HL-60/S4 treated with retinoic acid at 250 ng/mL for 4 days and 3 days (cell line): ENCODE data around the gene REEP2.
"Not testable (repeated sequence)": the region's sequence is repeated elsewhere in the genome, so short reads cannot be mapped to it uniquely, and the experiment has no call there.

Source experiments
- in situ Hi-C: fragments of 300-500 bp; cut with MboI; formaldehyde crosslinking; loops from 2 replicates; pipeline ENCODE4 v1.7.0; 2022; ENCODE audit warnings: low sequenced_read_pairs

Gene REEP2

DNA sequence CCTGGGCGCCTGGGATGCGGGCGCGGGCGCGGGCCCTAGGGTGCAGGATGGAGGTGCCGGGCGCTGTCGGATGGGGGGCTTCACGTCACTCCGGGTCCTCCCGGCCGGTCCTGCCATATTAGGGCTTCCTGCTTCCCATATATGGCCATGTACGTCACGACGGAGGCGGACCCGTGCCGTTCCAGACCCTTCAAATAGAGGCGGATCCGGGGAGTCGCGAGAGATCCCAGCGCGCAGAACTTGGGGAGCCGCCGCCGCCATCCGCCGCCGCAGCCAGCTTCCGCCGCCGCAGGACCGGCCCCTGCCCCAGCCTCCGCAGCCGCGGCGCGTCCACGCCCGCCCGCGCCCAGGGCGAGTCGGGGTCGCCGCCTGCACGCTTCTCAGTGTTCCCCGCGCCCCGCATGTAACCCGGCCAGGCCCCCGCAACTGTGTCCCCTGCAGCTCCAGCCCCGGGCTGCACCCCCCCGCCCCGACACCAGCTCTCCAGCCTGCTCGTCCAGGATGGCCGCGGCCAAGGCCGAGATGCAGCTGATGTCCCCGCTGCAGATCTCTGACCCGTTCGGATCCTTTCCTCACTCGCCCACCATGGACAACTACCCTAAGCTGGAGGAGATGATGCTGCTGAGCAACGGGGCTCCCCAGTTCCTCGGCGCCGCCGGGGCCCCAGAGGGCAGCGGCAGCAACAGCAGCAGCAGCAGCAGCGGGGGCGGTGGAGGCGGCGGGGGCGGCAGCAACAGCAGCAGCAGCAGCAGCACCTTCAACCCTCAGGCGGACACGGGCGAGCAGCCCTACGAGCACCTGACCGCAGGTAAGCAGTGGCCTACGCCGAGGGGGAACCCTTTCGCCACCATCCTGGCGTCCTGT, 26.6 kb downstream of the REEP2 start, which contains the start of gene EGR1:
EGR1 (plus strand) TSS at position 219 of the 864 bp plus-strand sequence; CDS start at position 502, 283 bp downstream.
- in situ Hi-C loops: no loop called here

DNA sequence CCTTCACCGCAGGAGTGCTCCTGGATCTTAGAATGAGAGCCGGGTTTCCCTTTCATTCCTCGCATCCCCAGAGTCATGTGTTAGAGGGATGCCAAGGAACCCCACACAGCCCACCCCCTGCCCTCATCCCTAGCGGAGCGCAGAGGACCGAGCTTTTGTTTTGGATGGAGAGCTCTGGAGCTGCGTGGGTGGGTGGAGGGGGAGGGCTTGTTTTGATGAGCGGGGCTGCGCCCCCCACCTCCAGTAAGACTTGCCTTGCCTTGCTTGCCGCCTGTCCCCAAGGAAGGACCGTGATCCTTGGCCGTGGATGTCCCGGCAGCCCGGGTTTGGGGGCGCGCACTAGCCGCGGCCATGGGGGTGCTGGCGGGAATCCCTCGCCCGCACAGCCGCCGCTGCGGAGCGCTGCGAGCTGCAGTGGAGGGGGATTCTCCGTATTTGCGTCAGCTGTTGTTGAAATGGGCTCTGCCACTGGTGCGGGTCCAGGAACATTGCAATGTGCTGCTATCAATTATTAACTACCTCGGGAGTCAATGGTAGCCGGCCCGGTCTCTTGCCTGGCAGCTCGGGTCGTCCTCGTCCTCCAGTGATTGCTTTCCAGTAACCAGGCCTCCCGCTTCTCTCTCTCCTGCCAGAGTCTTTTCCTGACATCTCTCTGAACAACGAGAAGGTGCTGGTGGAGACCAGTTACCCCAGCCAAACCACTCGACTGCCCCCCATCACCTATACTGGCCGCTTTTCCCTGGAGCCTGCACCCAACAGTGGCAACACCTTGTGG, 27.5 kb downstream of the REEP2 start:
- in situ Hi-C loops: no loop called here

DNA sequence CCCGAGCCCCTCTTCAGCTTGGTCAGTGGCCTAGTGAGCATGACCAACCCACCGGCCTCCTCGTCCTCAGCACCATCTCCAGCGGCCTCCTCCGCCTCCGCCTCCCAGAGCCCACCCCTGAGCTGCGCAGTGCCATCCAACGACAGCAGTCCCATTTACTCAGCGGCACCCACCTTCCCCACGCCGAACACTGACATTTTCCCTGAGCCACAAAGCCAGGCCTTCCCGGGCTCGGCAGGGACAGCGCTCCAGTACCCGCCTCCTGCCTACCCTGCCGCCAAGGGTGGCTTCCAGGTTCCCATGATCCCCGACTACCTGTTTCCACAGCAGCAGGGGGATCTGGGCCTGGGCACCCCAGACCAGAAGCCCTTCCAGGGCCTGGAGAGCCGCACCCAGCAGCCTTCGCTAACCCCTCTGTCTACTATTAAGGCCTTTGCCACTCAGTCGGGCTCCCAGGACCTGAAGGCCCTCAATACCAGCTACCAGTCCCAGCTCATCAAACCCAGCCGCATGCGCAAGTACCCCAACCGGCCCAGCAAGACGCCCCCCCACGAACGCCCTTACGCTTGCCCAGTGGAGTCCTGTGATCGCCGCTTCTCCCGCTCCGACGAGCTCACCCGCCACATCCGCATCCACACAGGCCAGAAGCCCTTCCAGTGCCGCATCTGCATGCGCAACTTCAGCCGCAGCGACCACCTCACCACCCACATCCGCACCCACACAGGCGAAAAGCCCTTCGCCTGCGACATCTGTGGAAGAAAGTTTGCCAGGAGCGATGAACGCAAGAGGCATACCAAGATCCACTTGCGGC, 28.2 kb downstream of the REEP2 start:
- in situ Hi-C loops: no loop called here

DNA sequence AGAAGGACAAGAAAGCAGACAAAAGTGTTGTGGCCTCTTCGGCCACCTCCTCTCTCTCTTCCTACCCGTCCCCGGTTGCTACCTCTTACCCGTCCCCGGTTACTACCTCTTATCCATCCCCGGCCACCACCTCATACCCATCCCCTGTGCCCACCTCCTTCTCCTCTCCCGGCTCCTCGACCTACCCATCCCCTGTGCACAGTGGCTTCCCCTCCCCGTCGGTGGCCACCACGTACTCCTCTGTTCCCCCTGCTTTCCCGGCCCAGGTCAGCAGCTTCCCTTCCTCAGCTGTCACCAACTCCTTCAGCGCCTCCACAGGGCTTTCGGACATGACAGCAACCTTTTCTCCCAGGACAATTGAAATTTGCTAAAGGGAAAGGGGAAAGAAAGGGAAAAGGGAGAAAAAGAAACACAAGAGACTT, 28.9 kb downstream of the REEP2 start:
- in situ Hi-C loops: no loop called here

DNA sequence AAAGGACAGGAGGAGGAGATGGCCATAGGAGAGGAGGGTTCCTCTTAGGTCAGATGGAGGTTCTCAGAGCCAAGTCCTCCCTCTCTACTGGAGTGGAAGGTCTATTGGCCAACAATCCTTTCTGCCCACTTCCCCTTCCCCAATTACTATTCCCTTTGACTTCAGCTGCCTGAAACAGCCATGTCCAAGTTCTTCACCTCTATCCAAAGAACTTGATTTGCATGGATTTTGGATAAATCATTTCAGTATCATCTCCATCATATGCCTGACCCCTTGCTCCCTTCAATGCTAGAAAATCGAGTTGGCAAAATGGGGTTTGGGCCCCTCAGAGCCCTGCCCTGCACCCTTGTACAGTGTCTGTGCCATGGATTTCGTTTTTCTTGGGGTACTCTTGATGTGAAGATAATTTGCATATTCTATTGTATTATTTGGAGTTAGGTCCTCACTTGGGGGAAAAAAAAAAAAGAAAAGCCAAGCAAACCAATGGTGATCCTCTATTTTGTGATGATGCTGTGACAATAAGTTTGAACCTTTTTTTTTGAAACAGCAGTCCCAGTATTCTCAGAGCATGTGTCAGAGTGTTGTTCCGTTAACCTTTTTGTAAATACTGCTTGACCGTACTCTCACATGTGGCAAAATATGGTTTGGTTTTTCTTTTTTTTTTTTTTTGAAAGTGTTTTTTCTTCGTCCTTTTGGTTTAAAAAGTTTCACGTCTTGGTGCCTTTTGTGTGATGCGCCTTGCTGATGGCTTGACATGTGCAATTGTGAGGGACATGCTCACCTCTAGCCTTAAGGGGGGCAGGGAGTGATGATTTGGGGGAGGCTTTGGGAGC, 29.5 kb downstream of the REEP2 start:
- in situ Hi-C loops: no loop called here

DNA sequence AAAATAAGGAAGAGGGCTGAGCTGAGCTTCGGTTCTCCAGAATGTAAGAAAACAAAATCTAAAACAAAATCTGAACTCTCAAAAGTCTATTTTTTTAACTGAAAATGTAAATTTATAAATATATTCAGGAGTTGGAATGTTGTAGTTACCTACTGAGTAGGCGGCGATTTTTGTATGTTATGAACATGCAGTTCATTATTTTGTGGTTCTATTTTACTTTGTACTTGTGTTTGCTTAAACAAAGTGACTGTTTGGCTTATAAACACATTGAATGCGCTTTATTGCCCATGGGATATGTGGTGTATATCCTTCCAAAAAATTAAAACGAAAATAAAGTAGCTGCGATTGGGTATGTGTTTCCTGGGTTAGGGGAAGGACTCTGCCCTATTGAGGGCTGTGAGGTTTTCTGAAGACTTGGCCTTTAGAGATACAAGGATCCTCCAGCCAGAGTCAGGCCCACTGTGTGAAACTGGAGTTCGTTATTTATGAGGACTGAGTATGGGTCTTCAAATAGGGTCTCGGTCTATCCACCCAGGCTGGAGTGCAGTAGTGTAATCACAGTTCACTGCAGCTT, 30.2 kb downstream of the REEP2 start:
- in situ Hi-C loops: no loop called here

DNA sequence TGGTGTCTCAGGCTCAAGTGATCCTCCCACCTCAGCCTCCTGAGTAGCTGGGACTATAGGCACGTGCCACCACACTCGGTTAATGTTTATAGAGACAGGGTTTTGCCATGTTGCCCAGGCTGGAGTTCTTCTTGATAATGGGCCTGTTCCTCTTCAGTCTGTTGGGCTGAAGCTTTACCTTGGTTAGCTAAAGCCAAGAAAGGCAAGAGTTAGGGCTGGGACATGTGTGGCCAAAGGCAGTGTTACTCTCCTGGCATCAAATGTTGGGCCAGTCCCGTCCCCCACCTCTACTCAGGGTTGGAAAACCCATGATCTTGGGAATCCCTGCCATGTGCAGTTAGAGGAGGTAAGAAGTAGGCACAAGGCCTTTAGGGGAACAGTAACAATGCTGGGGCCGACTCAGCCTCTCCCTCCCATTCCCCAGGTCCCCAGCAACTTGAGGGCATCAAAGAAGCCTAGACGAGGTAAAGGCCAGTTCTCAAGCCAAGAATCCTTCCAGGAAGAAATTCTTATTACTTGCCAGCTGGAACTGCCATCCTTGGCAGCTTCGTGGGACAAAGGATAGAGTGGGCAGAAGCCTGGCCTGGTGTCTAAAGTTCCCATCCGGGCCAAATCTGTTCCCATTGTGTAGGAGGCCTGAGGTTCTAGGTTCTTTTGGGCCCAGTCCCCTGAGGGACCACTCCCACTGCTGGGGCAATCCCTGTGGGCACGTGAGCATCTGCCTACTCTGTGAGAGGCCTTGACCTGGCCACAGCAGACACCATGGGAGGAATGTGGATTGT, 30.9 kb downstream of the REEP2 start:
- in situ Hi-C loops: no loop called here

DNA sequence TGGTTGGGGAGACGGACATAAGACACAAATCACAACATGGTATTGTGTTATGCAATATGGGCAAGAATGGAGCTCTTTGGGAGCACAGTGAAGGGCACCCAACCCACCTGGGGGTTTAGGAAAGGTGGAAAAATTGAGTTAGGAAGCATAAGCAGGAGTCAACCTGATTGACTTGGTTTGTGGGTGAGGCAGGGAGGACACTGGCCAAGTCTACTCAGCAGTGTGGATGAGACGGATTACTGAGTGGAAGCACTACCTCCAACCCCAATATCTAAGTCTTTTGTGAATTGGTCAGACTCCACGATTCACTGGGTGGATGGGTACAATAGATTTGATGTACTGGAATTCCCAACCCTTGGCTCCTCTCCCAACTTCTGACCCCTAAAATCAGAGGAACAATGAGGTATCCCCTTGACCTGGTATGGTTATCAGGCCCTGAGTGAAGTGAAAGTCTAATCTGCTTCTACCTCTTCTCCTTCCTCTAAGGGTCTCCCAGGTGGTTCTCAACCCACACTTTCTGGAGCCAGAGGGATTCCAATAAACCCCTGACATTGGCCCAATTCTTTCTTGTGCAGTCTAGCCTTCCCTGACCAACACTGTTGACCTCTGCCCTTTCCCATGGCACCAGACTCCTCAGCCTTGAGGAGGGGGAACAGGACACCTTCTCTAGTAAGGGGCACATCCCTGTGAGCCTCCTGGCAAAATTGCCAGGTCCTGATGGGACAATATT, 31.6 kb downstream of the REEP2 start:
- in situ Hi-C loops: no loop called here

DNA sequence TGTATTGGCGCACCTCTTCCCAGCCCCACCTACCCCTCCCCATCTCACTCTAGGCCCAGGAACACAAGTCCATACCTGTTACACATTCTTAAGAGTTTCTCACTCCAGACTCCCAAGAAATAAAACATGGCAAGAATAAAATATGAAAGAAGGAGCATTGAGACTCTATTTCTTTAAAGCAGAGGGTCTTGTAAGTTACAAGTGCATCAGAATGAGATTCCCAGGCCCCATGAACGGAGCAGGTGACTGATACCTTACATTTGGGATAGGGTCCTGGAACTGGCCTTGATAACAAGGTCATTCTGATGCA, 32.1 kb downstream of the REEP2 start:
- in situ Hi-C loops: no loop called here

DNA sequence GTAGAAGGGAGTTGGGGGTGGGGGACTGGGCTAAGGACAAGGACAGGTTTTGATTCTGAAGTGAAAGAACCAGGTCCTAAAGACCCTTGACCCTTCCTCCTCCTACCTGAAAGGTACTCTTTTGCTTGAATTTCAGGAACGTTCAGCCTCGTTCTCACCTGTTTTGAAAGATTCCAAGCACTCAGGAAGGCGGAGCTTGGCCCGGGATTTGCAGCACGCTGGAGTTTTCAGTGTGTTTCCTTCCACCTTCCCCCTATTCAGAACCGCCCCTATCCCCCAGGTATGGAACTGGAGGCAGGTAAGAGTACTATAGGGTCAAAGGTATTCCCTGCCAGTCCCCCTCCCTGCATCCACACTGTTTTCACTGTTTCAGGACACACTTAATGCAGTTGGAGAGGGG, 33.5 kb downstream of the REEP2 start:
- in situ Hi-C loops: no loop called here

DNA sequence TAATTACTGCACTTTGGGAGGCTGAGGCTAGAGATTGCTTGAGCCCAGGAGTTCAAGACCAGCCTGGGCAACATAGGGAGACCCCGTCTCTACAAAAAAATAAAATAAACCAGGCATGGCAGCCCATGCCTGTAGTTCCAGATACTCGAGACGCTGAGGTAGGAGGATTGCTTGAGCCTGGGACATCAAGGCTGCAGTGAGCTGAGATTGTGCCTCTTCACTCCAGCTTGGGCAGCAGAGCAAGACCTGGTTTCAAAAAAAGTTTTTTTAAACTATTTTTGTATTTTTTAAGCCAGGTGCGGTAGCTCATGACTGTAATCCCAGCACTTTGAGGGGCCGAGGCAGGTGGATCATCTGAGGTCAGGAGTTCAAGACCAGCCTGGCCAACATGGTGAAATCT, 34.3 kb downstream of the REEP2 start:
- in situ Hi-C loops: not testable (repeated sequence)

DNA sequence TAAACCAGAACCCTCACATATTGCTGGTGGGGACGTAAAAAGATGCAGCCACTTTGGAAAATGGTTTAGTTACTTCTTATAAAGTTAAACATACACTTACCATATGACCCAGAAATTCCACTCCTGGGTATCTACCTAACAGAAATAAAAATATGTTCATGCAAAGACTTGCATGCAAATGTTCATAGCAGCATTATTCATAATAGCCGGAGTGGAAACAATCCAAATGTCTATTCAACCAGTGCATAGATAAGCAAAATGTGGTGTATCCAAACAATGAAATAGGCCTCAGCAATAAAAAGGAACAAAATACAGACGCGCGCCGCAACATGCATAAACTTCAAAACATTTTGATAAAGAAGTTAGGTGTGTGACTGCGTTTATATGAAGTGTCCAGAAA, 38.1 kb downstream of the REEP2 start:
- in situ Hi-C loops: no loop called here

DNA sequence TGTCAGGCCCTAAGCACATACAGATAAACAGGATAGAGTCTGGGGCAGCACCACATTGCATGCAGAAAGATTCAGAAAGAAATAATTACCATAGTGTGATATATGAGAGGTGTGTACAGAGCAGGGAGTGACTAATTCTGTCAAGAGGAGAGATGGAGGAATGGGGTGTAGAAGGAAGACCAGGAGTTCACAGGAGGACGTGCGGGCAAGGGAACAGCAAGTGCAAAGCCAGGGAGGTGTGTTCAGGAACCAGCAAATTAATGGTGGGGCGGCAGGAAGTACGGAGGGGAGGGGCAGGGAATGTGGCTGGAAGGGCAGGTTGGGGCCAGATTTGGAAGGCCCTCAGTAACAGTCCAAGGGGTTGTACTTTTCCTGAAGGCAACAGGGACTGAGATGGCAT, 43.8 kb downstream of the REEP2 start:
- in situ Hi-C loops: no loop called here

DNA sequence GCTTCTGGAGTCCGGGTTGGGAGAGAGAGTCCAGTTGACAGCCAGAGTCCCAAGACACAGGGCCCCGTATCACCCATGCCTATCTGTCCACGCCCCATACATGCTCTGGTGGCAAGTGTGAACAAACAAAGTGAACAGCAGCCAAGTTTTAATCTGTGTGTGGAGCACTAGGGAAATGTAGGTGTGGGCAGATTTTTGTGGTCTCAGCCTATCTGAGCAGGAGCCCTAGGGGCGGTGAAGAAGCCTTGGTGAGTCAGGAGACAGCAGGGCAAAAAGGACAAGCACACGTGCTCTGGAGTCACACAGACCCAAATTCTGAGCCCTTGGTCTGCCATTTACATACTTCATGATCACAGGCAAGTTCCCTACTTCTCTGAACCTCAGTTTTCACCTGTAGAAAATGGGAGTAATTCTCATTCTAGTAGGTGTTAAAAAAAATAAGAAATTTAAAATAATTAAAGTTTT, 49.7 kb downstream of the REEP2 start:
- in situ Hi-C loops: no loop called here

DNA sequence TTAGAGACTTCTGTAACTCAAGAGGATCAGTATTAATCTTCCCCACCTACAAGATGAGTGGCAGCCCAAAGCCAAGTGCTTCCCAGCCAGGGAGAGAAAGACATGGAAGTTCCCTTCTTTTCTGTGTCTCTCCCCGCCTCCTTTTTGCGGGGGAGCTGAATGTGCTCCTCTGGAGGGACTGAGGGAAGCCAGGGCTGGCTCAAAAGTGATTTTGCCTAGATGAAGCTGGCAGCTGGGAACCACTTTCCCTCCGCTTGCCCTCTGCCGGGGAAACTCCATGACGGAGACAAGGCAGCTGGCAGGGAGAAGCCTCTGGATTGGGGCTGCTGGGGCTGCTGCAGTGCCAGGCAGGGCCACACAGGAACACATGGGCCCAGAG, 50.8 kb downstream of the REEP2 start:
- in situ Hi-C loops: no loop called here

DNA sequence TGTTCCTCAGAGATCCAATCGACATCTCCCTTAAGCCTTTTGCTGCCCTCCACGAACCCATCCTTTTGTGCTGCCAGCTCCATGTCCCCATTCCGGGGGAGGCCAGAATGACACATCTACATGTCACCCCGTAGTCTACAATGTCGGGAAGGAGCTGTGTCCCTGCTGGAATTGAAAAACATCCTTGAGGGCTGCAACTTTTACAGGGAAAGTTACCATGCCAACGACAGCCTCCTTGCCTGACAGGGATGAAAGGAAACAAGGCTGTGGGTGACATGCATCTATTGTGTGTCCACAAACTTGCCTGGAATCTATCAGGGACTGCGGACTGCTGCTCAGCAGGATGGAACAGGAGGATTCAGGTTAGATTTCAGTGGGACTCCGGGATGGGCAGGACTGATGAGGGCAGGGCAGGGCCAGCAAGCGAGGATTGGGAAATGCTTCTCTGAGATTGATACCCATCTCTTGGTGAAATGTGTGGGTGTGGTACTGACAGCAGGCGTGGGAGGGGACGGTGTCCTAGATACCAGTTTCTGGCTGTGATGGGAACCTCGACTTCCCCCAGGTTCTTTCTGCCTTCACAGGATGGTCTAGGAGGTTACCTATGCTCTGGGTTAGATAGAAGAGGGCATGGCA, 51.9 kb downstream of the REEP2 start:
- in situ Hi-C loops: no loop called here

DNA sequence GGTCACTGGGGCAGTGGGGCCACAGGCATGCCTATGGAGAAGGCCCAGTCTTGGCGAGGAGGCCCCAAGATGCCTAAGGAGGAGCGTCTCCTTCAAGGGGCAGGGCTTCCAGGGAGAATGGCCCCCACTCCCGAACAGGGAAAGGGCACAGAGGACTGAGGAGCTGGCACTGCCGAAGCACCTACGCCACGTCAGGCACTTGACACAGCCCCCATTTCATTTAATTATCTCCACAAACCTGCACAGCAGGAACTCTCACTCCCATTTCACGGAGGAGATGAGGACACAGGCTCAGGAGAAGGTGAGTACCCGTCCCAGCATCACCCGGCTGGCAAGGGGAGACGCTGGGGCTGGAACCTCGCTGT, 52.4 kb downstream of the REEP2 start:
- in situ Hi-C loops: no loop called here
